ENCODE data around the gene CASR. TPM values are rescaled to one million over a fixed set of nuclear protein-coding genes. Genes with fewer than 3 reads are reported as not detected.
A peak's percentile ranks its signal among the peaks of the same experiment; 100 is the strongest.

CASR gene
- total RNA-seq, 1 donor: not detected

- Histone ChIP-seq H2AFZ (ENCODE audit: low read length) (no peak overlapping the region), H3K79me2 (ENCODE audit: insufficient read depth, low read length) (no peaks in the 10 kb centered on the region), H3K27ac (ENCODE audit: low read depth, low read length) (no peak overlapping the region), H3K9me3 (ENCODE audit: low read depth, low read length) (no peaks in the 10 kb centered on the region), H4K20me1 (ENCODE audit: insufficient read depth, low read length) (no peaks in the 10 kb centered on the region), H3K4me3 (ENCODE audit: insufficient read depth, low read length) (no peak overlapping the region), H3K4me1 (ENCODE audit: insufficient read depth, low read length) (peaks cover 4% of the 10 kb centered on the region), H3K36me3 (ENCODE audit: insufficient read depth, low read length) (no peaks in the 10 kb centered on the region), H3K27me3 (ENCODE audit: insufficient read depth, low read length) (no peaks in the 10 kb centered on the region), H3K4me2 (ENCODE audit: insufficient read depth, low read length) (no peak overlapping the region)
- TF ChIP-seq CTCF (IDR thresholded peaks at IDR 0.05; ENCODE audit: extremely low read depth, low read depth, low read length): no peak
- no peak for DNase-seq (ENCODE audit: insufficient read length, low spot score, missing footprints)
Measured at GRCh38 chr3:122315619-122316018, 132.2 kb downstream of the CASR start.

DNA sequence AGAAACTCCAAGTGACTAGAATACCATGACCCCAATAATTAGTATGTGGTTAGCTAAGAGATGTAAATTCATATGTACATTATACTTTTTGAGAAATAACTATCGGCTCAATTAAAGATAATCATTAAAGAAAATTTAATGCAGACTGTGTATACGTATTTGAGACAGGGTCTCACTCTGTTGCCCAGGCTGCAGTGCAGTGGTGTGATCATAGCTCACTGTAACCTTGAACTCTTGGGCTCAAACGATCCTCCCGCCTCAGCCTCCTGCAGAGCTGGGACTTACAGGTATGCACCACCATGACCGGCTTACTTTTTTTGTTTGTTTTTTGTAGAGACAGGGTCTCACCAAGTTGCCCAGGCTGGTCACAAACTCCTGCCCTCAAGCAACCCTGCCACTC lies 132.9 kb downstream of the CASR start:
- Histone ChIP-seq H3K27me3 (ENCODE audit: insufficient read depth, low read length) (no peaks in the 10 kb centered on the region), H3K36me3 (ENCODE audit: insufficient read depth, low read length) (no peaks in the 10 kb centered on the region), H3K4me2 (ENCODE audit: insufficient read depth, low read length) (no peak overlapping the region), H3K79me2 (ENCODE audit: insufficient read depth, low read length) (no peaks in the 10 kb centered on the region), H3K4me1 (ENCODE audit: insufficient read depth, low read length) (peaks cover 4% of the 10 kb centered on the region), H3K9me3 (ENCODE audit: low read depth, low read length) (no peaks in the 10 kb centered on the region), H3K4me3 (ENCODE audit: insufficient read depth, low read length) (no peak overlapping the region), H3K27ac (ENCODE audit: low read depth, low read length) (no peak overlapping the region), H2AFZ (ENCODE audit: low read length) (no peak overlapping the region), H4K20me1 (ENCODE audit: insufficient read depth, low read length) (no peaks in the 10 kb centered on the region)
- TF ChIP-seq CTCF (IDR thresholded peaks at IDR 0.05; ENCODE audit: extremely low read depth, low read depth, low read length): no peak
- DNase-seq (ENCODE audit: insufficient read length, low spot score, missing footprints): no peak

DNA sequence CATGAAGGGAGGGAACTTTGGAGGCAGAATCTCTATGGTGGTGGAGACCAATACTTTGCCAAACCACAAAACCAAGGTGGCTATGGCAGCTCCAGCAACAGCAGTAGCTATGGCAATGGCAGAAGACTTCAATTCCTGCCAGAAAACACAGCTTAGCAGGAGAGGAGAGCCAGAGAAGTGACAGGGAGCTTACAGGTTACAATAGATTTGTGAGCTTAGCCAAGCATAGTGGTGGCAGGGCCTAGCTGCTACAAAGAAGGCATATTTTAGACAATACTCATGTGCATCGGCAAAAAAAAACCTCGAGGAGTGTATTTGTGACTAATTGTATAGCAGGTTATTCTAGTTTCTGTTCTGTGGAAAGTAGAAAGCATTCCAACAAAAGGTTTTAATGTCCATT lies 135.2 kb downstream of the CASR start:
- no peaks in the 10 kb centered on the region for H4K20me1 ChIP-seq (ENCODE audit: insufficient read depth, low read length)
- H3K9me3 ChIP-seq (ENCODE audit: low read depth, low read length): no peaks in the 10 kb centered on the region
- no peak overlapping the region for H3K27ac ChIP-seq (ENCODE audit: low read depth, low read length)
- no peak for TF ChIP-seq CTCF (IDR thresholded peaks at IDR 0.05; ENCODE audit: extremely low read depth, low read depth, low read length)
- H2AFZ ChIP-seq (ENCODE audit: low read length): peak overlapping the region; percentile 30
- no peak overlapping the region for H3K4me2 ChIP-seq (ENCODE audit: insufficient read depth, low read length)
- no peak for DNase-seq (ENCODE audit: insufficient read length, low spot score, missing footprints)
- no peaks in the 10 kb centered on the region for H3K79me2 ChIP-seq (ENCODE audit: insufficient read depth, low read length)
- no peak overlapping the region for H3K4me3 ChIP-seq (ENCODE audit: insufficient read depth, low read length)
- H3K4me1 ChIP-seq (ENCODE audit: insufficient read depth, low read length): peaks cover 4% of the 10 kb centered on the region
- no peaks in the 10 kb centered on the region for H3K36me3 ChIP-seq (ENCODE audit: insufficient read depth, low read length)
- H3K27me3 ChIP-seq (ENCODE audit: insufficient read depth, low read length): no peaks in the 10 kb centered on the region

GRCh38 chr3:122322095-122323075 lies 138.9 kb downstream of the CASR start:
- Histone ChIP-seq H4K20me1 (ENCODE audit: insufficient read depth, low read length) (no peaks in the 10 kb centered on the region), H2AFZ (ENCODE audit: low read length) (no peak overlapping the region), H3K4me1 (ENCODE audit: insufficient read depth, low read length) (no peaks in the 10 kb centered on the region), H3K27ac (ENCODE audit: low read depth, low read length) (no peak overlapping the region), H3K27me3 (ENCODE audit: insufficient read depth, low read length) (no peaks in the 10 kb centered on the region), H3K79me2 (ENCODE audit: insufficient read depth, low read length) (no peaks in the 10 kb centered on the region), H3K9me3 (ENCODE audit: low read depth, low read length) (no peaks in the 10 kb centered on the region), H3K36me3 (ENCODE audit: insufficient read depth, low read length) (no peaks in the 10 kb centered on the region), H3K4me3 (ENCODE audit: insufficient read depth, low read length) (no peak overlapping the region), H3K4me2 (ENCODE audit: insufficient read depth, low read length) (no peak overlapping the region)
- TF ChIP-seq CTCF (IDR thresholded peaks at IDR 0.05; ENCODE audit: extremely low read depth, low read depth, low read length): no peak
- no peak for DNase-seq (ENCODE audit: insufficient read length, low spot score, missing footprints)
